Measurements from ENCODE around the gene PRPF38A. TPM values are rescaled to one million over a fixed set of nuclear protein-coding genes. Genes with fewer than 3 reads are reported as not detected.

The PRPF38A gene
- total RNA-seq, 1 donor from 2014 or later: 61.9 TPM

- Mint-ChIP-seq H3K9me3 (ENCODE audit: unreplicated experiment) (no peaks in the 10 kb centered on the region), H3K27ac (ENCODE audit: unreplicated experiment) (no peak overlapping the region), H3K36me3 (ENCODE audit: low read depth, unreplicated experiment) (peaks cover 3% of the 10 kb centered on the region), H3K4me1 (ENCODE audit: unreplicated experiment) (no peaks in the 10 kb centered on the region), H3K27me3 (ENCODE audit: unreplicated experiment) (no peaks in the 10 kb centered on the region), H3K4me3 (ENCODE audit: unreplicated experiment) (no peak overlapping the region)
- DNase-seq (ENCODE audit: low spot score): no peak
- no peak for TF ChIP-seq CTCF (IDR thresholded peaks at IDR 0.05; ENCODE audit: unreplicated experiment)
Observed at GRCh38 chr1:52393174-52393573, 11.2 kb upstream of the PRPF38A start.

GRCh38 chr1:52399629-52400028 lies 4.8 kb upstream of the PRPF38A start:
- Mint-ChIP-seq H3K4me1 (ENCODE audit: unreplicated experiment) (peaks cover 9% of the 10 kb centered on the region), H3K36me3 (ENCODE audit: low read depth, unreplicated experiment) (peaks cover 9% of the 10 kb centered on the region), H3K9me3 (ENCODE audit: unreplicated experiment) (no peaks in the 10 kb centered on the region), H3K27ac (ENCODE audit: unreplicated experiment) (no peak overlapping the region), H3K4me3 (ENCODE audit: unreplicated experiment) (no peak overlapping the region), H3K27me3 (ENCODE audit: unreplicated experiment) (peaks cover 3% of the 10 kb centered on the region)
- TF ChIP-seq CTCF (IDR thresholded peaks at IDR 0.05; ENCODE audit: unreplicated experiment): no peak
- DNase-seq (ENCODE audit: low spot score): no peak

- peaks cover 3% of the 10 kb centered on the region for H3K27me3 Mint-ChIP-seq (ENCODE audit: unreplicated experiment)
- no peak overlapping the region for H3K4me3 Mint-ChIP-seq (ENCODE audit: unreplicated experiment)
- H3K4me1 Mint-ChIP-seq (ENCODE audit: unreplicated experiment): peaks cover 10% of the 10 kb centered on the region
- H3K36me3 Mint-ChIP-seq (ENCODE audit: low read depth, unreplicated experiment): peaks cover 10% of the 10 kb centered on the region
- DNase-seq (ENCODE audit: low spot score): no peak
- no peak overlapping the region for H3K27ac Mint-ChIP-seq (ENCODE audit: unreplicated experiment)
- H3K9me3 Mint-ChIP-seq (ENCODE audit: unreplicated experiment): no peaks in the 10 kb centered on the region
- no peak for TF ChIP-seq CTCF (IDR thresholded peaks at IDR 0.05; ENCODE audit: unreplicated experiment)
Observed at GRCh38 chr1:52400131-52400530, 4.3 kb upstream of the PRPF38A start.

- Mint-ChIP-seq H3K4me3 (ENCODE audit: unreplicated experiment) (no peak overlapping the region), H3K27ac (ENCODE audit: unreplicated experiment) (no peak overlapping the region), H3K4me1 (ENCODE audit: unreplicated experiment) (peaks cover 21% of the 10 kb centered on the region), H3K36me3 (ENCODE audit: low read depth, unreplicated experiment) (peaks cover 7% of the 10 kb centered on the region), H3K9me3 (ENCODE audit: unreplicated experiment) (no peaks in the 10 kb centered on the region), H3K27me3 (ENCODE audit: unreplicated experiment) (peaks cover 3% of the 10 kb centered on the region)
- TF ChIP-seq CTCF (IDR thresholded peaks at IDR 0.05; ENCODE audit: unreplicated experiment): no peak
- no peak for DNase-seq (ENCODE audit: low spot score)
Observed at GRCh38 chr1:52402860-52403240, 1.6 kb upstream of the PRPF38A start.

GRCh38 chr1:52403566-52404115 lies 761 bp upstream of the PRPF38A start:
- Mint-ChIP-seq H3K27ac (ENCODE audit: unreplicated experiment) (peak overlapping the region; percentile 99), H3K36me3 (ENCODE audit: low read depth, unreplicated experiment) (peaks cover 11% of the 10 kb centered on the region), H3K27me3 (ENCODE audit: unreplicated experiment) (peaks cover 3% of the 10 kb centered on the region), H3K9me3 (ENCODE audit: unreplicated experiment) (no peaks in the 10 kb centered on the region), H3K4me3 (ENCODE audit: unreplicated experiment) (peak overlapping the region; percentile 99), H3K4me1 (ENCODE audit: unreplicated experiment) (peaks cover 21% of the 10 kb centered on the region)
- DNase-seq (ENCODE audit: low spot score): no peak
- TF ChIP-seq CTCF (IDR thresholded peaks at IDR 0.05; ENCODE audit: unreplicated experiment): no peak
